Uterus (tissue), 4 donors: Measurements from ENCODE around the gene ATRN. TPM values are rescaled to one million over a fixed set of nuclear protein-coding genes. Genes with fewer than 3 reads are reported as not detected.

ENCODE experiments used
- DNase-seq, 2 donors: peaks; one replicate each; pipeline ENCODE4 v3.0.0-alpha.2; 2019 to 2020
- H3K27ac ChIP-seq, 2 donors: fragments of 200-600 bp; sonication (generic); 1 replicate in 1 of 2; 2 replicates in 1 of 2; pipeline ENCODE4 v1.5.1; 2016 to 2018
- H3K27me3 ChIP-seq, 2 donors: fragments of 200-600 bp; sonication (generic); one replicate each; pipeline ENCODE4 v1.5.1; 2018 to 2019; ENCODE audit warnings: control low read depth in 1 of 2
- H3K36me3 ChIP-seq, 2 donors: fragments of 200-600 bp; sonication (generic); one replicate each; pipeline ENCODE4 v1.5.1; 2019; ENCODE audit warnings: control low read depth in 1 of 2
- H3K4me1 ChIP-seq, 2 donors: fragments of 200-600 bp; sonication (generic); one replicate each; pipeline ENCODE4 v1.5.1; 2018 to 2019; ENCODE audit warnings: control low read depth in 1 of 2
- H3K4me3 ChIP-seq, 2 donors: fragments of 200-600 bp; sonication (generic); 1 replicate in 1 of 2; 2 replicates in 1 of 2; pipeline ENCODE4 v1.5.1; 2018 to 2019; ENCODE audit warnings: mild to moderate bottlenecking in 1 of 2
- H3K9me3 ChIP-seq, 2 donors: fragments of 200-600 bp; sonication (generic); one replicate each; pipeline ENCODE4 v1.5.1; 2019; ENCODE audit warnings: control low read depth in 1 of 2
- CTCF ChIP-seq, 4 experiments: fragments of 200-600 bp in 2 of 4; fragments of 450-650 bp in 2 of 4; sonication (generic) in 2 of 4; IDR thresholded peaks; one replicate each; pipeline ENCODE4 v1.5.1; 2016 to 2019; ENCODE audit warnings: antibody characterized with exemption in 4 of 4, mild to moderate bottlenecking in 2 of 4, moderate library complexity in 1 of 4
- POLR2A ChIP-seq, 2 donors: fragments of 450-650 bp; IDR thresholded peaks; one replicate each; pipeline ENCODE4 v1.6.1; 2016; ENCODE audit warnings: antibody characterized with exemption in 2 of 2, mild to moderate bottlenecking in 1 of 2, moderate library complexity in 1 of 2
- intact Hi-C: fragments of 100-400 bp; cut with DNase I; formaldehyde crosslinking; loops from one replicate; pipeline ENCODE4 v1.15.1; 2023; ENCODE audit warnings: low total_unique reads
- total RNA-seq, 4 donors: library from RNA; depleted of rRNA in 3 of 4; stranded (reverse); fragments of >200 nt in 3 of 4; gene quantifications; one replicate each; pipeline versions ENCODE4 v1.1.0 to v1.2.4, GENCODE V29; 2014 to 2023
- donor health status: DM: yes; HTN: yes; CAD: no.

Gene ATRN
- total RNA-seq, 4 donors from 2014 or later: 7.4 to 76.7 (median 21.2) TPM

- intact Hi-C loops: no loop called here
- no peak for DNase-seq
- TF ChIP-seq POLR2A (IDR thresholded peaks at IDR 0.05) (no peak), CTCF (IDR thresholded peaks at IDR 0.05) (no peak)
- Histone ChIP-seq H3K27ac (no peak within 1 kb of the TSS), H3K36me3 (no peaks in the 10 kb centered on the region), H3K27me3 (peaks cover 5 to 15% of the 10 kb centered on the region in 2 donors), H3K9me3 (no peaks in the 10 kb centered on the region), H3K4me3 (no peak within 1 kb of the TSS), H3K4me1 (peaks cover 2 to 7% of the 10 kb centered on the region in 2 donors)
These were observed 192.3 kb downstream of the ATRN start, which contains the start of gene GFRA4 for GRCh38 chr20:3663031-3663701. GFRA4 (minus strand) TSS chr20:3663399; CDS start chr20:3663399, 0 bp downstream.

GRCh38 chr20:3663858-3664257 is 193.0 kb downstream of the ATRN start:
- TF ChIP-seq CTCF (IDR thresholded peaks at IDR 0.05): no peak
- no peak for TF ChIP-seq POLR2A (IDR thresholded peaks at IDR 0.05)
- no peak overlapping the region for H3K27ac ChIP-seq
- H3K27me3 ChIP-seq: peaks cover 5 to 15% of the 10 kb centered on the region in 2 donors
- peaks cover 2 to 7% of the 10 kb centered on the region in 2 donors for H3K4me1 ChIP-seq
- intact Hi-C loops: no loop called here
- DNase-seq: no peak
- H3K36me3 ChIP-seq: no peaks in the 10 kb centered on the region
- no peaks in the 10 kb centered on the region for H3K9me3 ChIP-seq
- no peak overlapping the region for H3K4me3 ChIP-seq

GRCh38 chr20:3667434-3668037 is 196.7 kb downstream of the ATRN start:
- intact Hi-C loops: no loop called here

GRCh38 chr20:3669710-3670367 is 199.0 kb downstream of the ATRN start:
- Histone ChIP-seq H3K4me1 (peaks cover 0 to 2% of the 10 kb centered on the region in 2 donors), H3K27me3 (no peaks in the 10 kb centered on the region), H3K27ac (no peak overlapping the region), H3K9me3 (no peaks in the 10 kb centered on the region), H3K36me3 (no peaks in the 10 kb centered on the region), H3K4me3 (no peak overlapping the region)
- TF ChIP-seq POLR2A (IDR thresholded peaks at IDR 0.05): no peak
- no peak for TF ChIP-seq CTCF (IDR thresholded peaks at IDR 0.05)
- no peak for DNase-seq
- intact Hi-C loops: no loop called here

More at GRCh38 chr20:3667434-3668037, 196.7 kb downstream of the ATRN start:
- DNase-seq: no peak
- Histone ChIP-seq H3K27ac (peak overlapping the region in 1 of 2 donors; percentile 73), H3K27me3 (no peaks in the 10 kb centered on the region), H3K9me3 (no peaks in the 10 kb centered on the region), H3K4me1 (peaks cover 0 to 2% of the 10 kb centered on the region in 2 donors), H3K4me3 (no peak overlapping the region), H3K36me3 (no peaks in the 10 kb centered on the region)
- TF ChIP-seq CTCF (IDR thresholded peaks at IDR 0.05): no peak
- TF ChIP-seq POLR2A (IDR thresholded peaks at IDR 0.05): no peak

- no peaks in the 10 kb centered on the region for H3K36me3 ChIP-seq
- TF ChIP-seq POLR2A (IDR thresholded peaks at IDR 0.05) (no peak), CTCF (IDR thresholded peaks at IDR 0.05) (no peak)
- H3K27me3 ChIP-seq: no peaks in the 10 kb centered on the region
- H3K4me1 ChIP-seq: peaks cover 0 to 2% of the 10 kb centered on the region in 2 donors
- no peaks in the 10 kb centered on the region for H3K9me3 ChIP-seq
- no peak overlapping the region for H3K27ac ChIP-seq
- no peak for DNase-seq
- H3K4me3 ChIP-seq: no peak overlapping the region
- intact Hi-C loops: no loop called here
These were observed 199.7 kb downstream of the ATRN start for GRCh38 chr20:3670511-3670910.
